B cell (primary cell): ENCODE measurements around the gene NUDT16L1. TPM values are rescaled to one million over a fixed set of nuclear protein-coding genes. Genes with fewer than 3 reads are reported as not detected.
A peak's percentile ranks its signal among the peaks of the same experiment; 100 is the strongest.

ENCODE experiments used
- ATAC-seq: fragments of 200-7000 bp; cut with Tn5 transposase; one replicate; pipeline ENCODE4 v1.10.0; 2021; ENCODE audit warnings: low read depth, mild to moderate bottlenecking, moderate number of reproducible peaks, moderate library complexity
- CTCF ChIA-PET: fragments of 350-600 bp; sonication (Branson Sonifier 250); formaldehyde crosslinking; loops from one replicate; lab custom pipeline; 2021; ENCODE audit warnings: antibody characterized with exemption, inconsistent platforms; lab: Charles Lee
- POLR2A ChIA-PET: fragments of 350-600 bp; sonication (Branson Sonifier 250); formaldehyde crosslinking; loops from one replicate; lab custom pipeline; 2021; ENCODE audit warnings: antibody characterized with exemption; lab: Charles Lee
- DNase-seq: peaks from one replicate; pipeline ENCODE4 v3.0.0; 2013
- H2AFZ ChIP-seq: 2 replicates; pipeline ENCODE4 v1.6.1; 2012; ENCODE audit warnings: mild to moderate bottlenecking, low read depth, low read length; ENCODE audit not compliant: insufficient read depth, poor library complexity, severe bottlenecking
- H3K27ac ChIP-seq, 2 donors: 1 replicate in 1 of 2; 2 replicates in 1 of 2; pipeline ENCODE4 v1.5.1; 2012 to 2013; ENCODE audit warnings: low read length in 2 of 2, mild to moderate bottlenecking in 2 of 2, moderate library complexity in 1 of 2
- H3K27me3 ChIP-seq, 4 experiments: fragments of 200-600 bp in 1 of 4; sonication (generic) in 1 of 4; replicated peaks in 1 of 4; 1 replicate in 2 of 4; 2 replicates in 2 of 4; pipeline versions ENCODE4 v1.6.1 to v1.7.0; 2013 to 2016; ENCODE audit warnings: low read length in 3 of 4, mild to moderate bottlenecking in 2 of 4, mixed read lengths in 1 of 4, moderate library complexity in 1 of 4; ENCODE audit not compliant: insufficient read depth in 4 of 4, control insufficient read depth in 3 of 4; ENCODE audit errors: control extremely low read depth in 1 of 4
- H3K36me3 ChIP-seq, 2 experiments: replicated peaks in 1 of 2; 1 replicate in 1 of 2; 2 replicates in 1 of 2; pipeline versions ENCODE4 v1.6.1 to v1.7.1; 2013; ENCODE audit warnings: low read length in 1 of 2; ENCODE audit not compliant: insufficient read depth in 2 of 2, control insufficient read depth in 1 of 2; ENCODE audit errors: control extremely low read depth in 1 of 2, extremely low read depth in 1 of 2
- H3K4me1 ChIP-seq, 2 donors: fragments of 200-600 bp in 1 of 2; sonication (generic) in 1 of 2; 1 replicate in 1 of 2; 2 replicates in 1 of 2; pipeline versions ENCODE4 v1.5.1 to v1.6.1; 2013 to 2017; ENCODE audit warnings: low read length in 2 of 2; ENCODE audit not compliant: control insufficient read depth in 2 of 2, insufficient read depth in 2 of 2
- H3K4me2 ChIP-seq: replicated peaks from 2 replicates; pipeline ENCODE3; 2012; ENCODE audit warnings: mild to moderate bottlenecking, low read depth, low read length; ENCODE audit not compliant: poor library complexity, severe bottlenecking
- H3K4me3 ChIP-seq, 5 experiments: fragments of 200-600 bp in 1 of 5; sonication (generic) in 1 of 5; 1 replicate in 3 of 5; 2 replicates in 2 of 5; pipeline versions ENCODE4 v1.5.1 to v1.7.0; 2011 to 2016; ENCODE audit warnings: low read length in 4 of 5, mild to moderate bottlenecking in 4 of 5, low read depth in 2 of 5, control low read depth in 1 of 5, moderate library complexity in 1 of 5; ENCODE audit not compliant: insufficient read depth in 1 of 5; ENCODE audit errors: control extremely low read depth in 1 of 5, extremely low read depth in 1 of 5
- H3K79me2 ChIP-seq: fragments of 200-600 bp; sonication (generic); one replicate; pipeline ENCODE4 v1.6.0; 2016; ENCODE audit warnings: low read length; ENCODE audit not compliant: control insufficient read depth, insufficient read depth
- H3K9ac ChIP-seq: fragments of 200-600 bp; sonication (generic); 2 replicates; pipeline ENCODE4 v1.6.1; 2017; ENCODE audit warnings: mild to moderate bottlenecking, low read length, moderate library complexity
- H3K9me3 ChIP-seq, 3 donors: one replicate each; pipeline versions ENCODE4 v1.6.1 to v1.7.1; 2013; ENCODE audit warnings: low read length in 2 of 3; ENCODE audit not compliant: control insufficient read depth in 2 of 3, insufficient read depth in 1 of 3; ENCODE audit errors: control extremely low read depth in 1 of 3
- H4K20me1 ChIP-seq: 2 replicates; pipeline ENCODE4 v1.6.0; 2012; ENCODE audit warnings: mild to moderate bottlenecking, low read length; ENCODE audit not compliant: insufficient read depth, control insufficient read depth, poor library complexity, severe bottlenecking
- H3K27ac Mint-ChIP-seq: one replicate; pipeline ENCODE4 v1.8.0; 2021; ENCODE audit warnings: mixed read lengths
- H3K27me3 Mint-ChIP-seq: one replicate; pipeline ENCODE4 v1.8.0; 2021; ENCODE audit warnings: mixed read lengths
- H3K4me1 Mint-ChIP-seq: one replicate; pipeline ENCODE4 v1.8.0; 2021; ENCODE audit warnings: mixed read lengths
- H3K4me3 Mint-ChIP-seq: one replicate; pipeline ENCODE4 v1.8.0; 2021; ENCODE audit warnings: mixed read lengths
- H3K9me3 Mint-ChIP-seq: one replicate; pipeline ENCODE4 v1.8.0; 2022; ENCODE audit warnings: mixed read lengths; ENCODE audit not compliant: insufficient read depth
- EZH2 ChIP-seq: IDR thresholded peaks from 2 replicates; pipeline ENCODE4 v1.6.1; 2012; ENCODE audit warnings: borderline replicate concordance, low read depth, mild to moderate bottlenecking, moderate library complexity, low read length; ENCODE audit not compliant: insufficient read depth, poor library complexity, severe bottlenecking
- WGBS: methylation state at CpG from one replicate; pipeline ENCODE4 v1.1.5; 2013; ENCODE audit warnings: missing lambda C conversion rate; ENCODE audit not compliant: insufficient coverage; 5-methylcytosine and 5-hydroxymethylcytosine counted together
- intact Hi-C: fragments of 100-400 bp; cut with micrococcal nuclease; formaldehyde crosslinking; loops from one replicate; pipeline ENCODE4 v1.10.0; 2022
- polyA plus RNA-seq: library from polyadenylated mRNA; depleted of rRNA; stranded (reverse); fragments of >200 nt; gene quantifications from 2 replicates; pipeline ENCODE4 v1.2.3, GENCODE V29; 2012
- total RNA-seq, 2 donors: library from RNA; stranded (reverse); fragments of 120-200 nt in 1 of 2; gene quantifications; 1 replicate in 1 of 2; 2 replicates in 1 of 2; pipeline versions ENCODE4 v1.2.3 to v1.2.4, GENCODE V29; 2013 to 2022
- TF ChIP-seq, protein P1 (sequence below): fragments of 200-600 bp; IDR thresholded peaks from one replicate; pipeline ENCODE4 v1.8.0; 2022; ENCODE audit warnings: antibody characterized with exemption, mild to moderate bottlenecking

Gene NUDT16L1
- total and polyA plus RNA-seq, 2 donors (not counting 1 experiment from before 2014, with no cell fraction given), result 38.5 to 59.2 TPM

DNA sequence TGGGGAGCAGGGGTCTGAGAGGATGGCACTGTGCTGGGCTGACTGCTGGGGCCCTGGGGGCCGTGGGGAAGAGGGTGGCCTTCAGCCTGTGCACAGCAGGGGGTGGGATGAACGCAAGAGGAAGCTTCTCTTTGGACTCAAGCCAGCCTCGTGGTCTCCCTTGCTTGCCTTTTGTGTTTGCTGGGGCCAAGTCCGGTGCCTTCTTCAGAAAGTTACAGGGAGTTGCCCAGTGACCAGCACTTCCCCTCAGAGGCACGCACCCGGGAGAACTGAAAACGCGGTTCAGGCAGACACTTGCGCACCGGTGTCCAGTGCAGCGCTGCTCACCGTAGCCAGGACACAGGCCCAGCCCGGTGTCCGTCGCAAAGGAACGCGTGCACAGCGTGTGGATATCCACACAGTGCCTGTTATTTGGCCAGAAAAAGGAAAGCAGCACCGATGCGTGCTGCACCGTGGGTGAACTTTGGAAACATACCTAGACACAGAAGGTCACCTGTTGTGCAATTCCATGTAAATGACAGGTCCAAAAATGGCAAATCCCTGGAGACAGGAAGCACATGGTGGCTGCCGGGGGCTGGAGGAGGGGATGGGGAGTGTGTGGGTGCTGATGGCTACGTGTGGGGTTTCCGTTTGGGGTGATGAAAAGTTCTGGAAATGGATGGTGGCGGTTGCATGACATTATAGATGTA, 29.4 kb upstream of the NUDT16L1 start:
- ChIA-PET CTCF (no interaction called here), POLR2A (no interaction called here)
- H3K9me3 Mint-ChIP-seq, result no peaks in the 10 kb centered on the region
- Histone ChIP-seq H3K79me2 (peaks cover 10% of the 10 kb centered on the region), H3K9me3 (no peaks in the 10 kb centered on the region), H3K4me3 (no peak overlapping the region), H2AFZ (no peak overlapping the region), H3K9ac (no peak overlapping the region), H3K4me2 (peak overlapping the region; percentile 7), H3K27me3 (no peaks in the 10 kb centered on the region), H3K4me1 (peaks cover 17 to 36% of the 10 kb centered on the region in 2 donors), H3K27ac (no peak overlapping the region), H4K20me1 (peaks cover 14% of the 10 kb centered on the region), H3K36me3 (peaks cover 4 to 36% of the 10 kb centered on the region in 2 experiments)
- peak overlapping the region; percentile 35 for H3K4me3 Mint-ChIP-seq
- no peak for DNase-seq
- no peak for TF ChIP-seq EZH2
- TF ChIP-seq, protein P1, sequence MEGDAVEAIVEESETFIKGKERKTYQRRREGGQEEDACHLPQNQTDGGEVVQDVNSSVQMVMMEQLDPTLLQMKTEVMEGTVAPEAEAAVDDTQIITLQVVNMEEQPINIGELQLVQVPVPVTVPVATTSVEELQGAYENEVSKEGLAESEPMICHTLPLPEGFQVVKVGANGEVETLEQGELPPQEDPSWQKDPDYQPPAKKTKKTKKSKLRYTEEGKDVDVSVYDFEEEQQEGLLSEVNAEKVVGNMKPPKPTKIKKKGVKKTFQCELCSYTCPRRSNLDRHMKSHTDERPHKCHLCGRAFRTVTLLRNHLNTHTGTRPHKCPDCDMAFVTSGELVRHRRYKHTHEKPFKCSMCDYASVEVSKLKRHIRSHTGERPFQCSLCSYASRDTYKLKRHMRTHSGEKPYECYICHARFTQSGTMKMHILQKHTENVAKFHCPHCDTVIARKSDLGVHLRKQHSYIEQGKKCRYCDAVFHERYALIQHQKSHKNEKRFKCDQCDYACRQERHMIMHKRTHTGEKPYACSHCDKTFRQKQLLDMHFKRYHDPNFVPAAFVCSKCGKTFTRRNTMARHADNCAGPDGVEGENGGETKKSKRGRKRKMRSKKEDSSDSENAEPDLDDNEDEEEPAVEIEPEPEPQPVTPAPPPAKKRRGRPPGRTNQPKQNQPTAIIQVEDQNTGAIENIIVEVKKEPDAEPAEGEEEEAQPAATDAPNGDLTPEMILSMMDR, result no peak
- ATAC-seq, result no peak
- H3K27ac Mint-ChIP-seq, result peak overlapping the region; percentile 22
- 37% methylated on average over 23 of the region's 25 CpGs for WGBS
- peaks cover 23% of the 10 kb centered on the region for H3K4me1 Mint-ChIP-seq
- H3K27me3 Mint-ChIP-seq, result no peaks in the 10 kb centered on the region
- intact Hi-C loops, result no loop called here
